ENCODE measurements around the gene MATN3. TPM values are rescaled to one million over a fixed set of nuclear protein-coding genes. Genes with fewer than 3 reads are reported as not detected.

MATN3 gene
- total RNA-seq, 1 donor from 2014 or later: 0.56 TPM

DNA sequence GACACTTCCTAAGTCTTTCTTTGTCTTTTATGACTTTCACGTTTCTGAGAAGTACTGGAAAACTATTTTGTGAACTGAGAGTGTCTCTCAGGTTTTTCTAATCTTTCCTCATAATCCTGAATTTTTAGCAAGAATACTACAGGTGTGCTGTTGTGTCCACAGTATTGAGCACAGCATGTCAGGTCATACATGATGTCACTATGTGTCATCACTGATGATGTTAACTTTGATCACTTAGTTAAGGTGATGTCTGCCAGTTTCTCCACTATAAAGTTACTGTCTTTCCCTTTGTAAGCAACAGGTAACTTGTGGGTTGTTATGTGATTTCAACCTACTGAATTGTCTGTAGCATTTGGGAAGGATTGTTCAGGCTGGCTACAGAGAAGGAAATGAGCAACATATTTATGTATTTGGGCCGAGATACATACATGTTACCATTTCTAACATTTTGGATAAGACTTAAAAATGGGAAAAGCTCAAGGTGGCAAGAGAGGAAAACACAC lies 11.1 kb downstream of the MATN3 start:
- ATAC-seq: no peak

DNA sequence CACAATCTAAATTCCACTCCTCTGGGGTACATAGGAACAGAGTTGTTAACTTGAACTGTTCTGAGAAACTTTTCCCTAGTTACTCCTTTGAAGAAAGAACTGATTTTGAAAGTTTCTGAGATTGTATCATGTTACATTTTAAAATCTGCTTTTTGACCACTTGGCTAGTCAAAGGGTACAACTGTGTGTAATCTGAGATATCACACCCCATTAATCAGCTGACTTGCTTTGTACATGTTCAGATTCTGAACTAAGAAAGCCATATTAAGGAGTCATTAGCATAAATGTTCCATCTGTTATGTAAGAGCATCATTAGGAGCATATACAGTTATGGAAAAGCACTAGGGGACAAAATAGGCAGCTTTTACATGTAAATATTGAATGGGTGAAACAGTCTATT lies 18.7 kb downstream of the MATN3 start:
- ATAC-seq: no peak

DNA sequence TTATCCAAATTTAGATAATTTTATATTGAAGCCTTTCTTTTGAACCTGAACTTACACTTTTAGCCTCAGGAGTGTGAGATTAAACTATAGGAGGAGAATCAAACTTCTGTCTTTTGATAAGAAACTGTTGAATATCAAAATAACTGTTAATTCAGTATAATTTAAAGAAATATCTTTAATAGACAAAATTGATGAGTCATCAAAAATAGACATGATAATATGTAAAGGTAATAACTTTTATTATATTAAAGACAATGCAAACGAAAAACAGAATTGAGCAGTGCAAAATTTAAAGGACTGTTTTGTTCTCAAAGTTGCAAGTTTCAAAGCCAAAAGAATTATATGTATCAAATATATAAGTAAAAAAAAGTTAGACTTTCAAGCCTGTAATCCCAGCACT lies 20.6 kb downstream of the MATN3 start:
- no peak for ATAC-seq

DNA sequence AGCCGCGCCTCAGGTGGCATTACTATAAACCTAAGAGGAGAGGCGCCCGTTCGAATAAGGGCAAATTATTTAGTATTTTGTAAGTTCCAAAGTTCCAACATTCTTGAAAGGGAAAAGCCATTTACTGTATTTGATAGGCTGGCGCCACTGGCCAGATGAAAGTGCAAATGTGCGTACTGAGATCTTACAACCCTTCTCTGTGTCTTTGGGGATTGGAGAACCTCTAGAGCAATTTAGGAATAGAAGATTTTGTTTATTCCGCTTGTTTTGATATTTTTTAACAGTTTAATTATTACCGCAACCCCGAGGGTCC lies 22.1 kb downstream of the MATN3 start:
- no peak for ATAC-seq

DNA sequence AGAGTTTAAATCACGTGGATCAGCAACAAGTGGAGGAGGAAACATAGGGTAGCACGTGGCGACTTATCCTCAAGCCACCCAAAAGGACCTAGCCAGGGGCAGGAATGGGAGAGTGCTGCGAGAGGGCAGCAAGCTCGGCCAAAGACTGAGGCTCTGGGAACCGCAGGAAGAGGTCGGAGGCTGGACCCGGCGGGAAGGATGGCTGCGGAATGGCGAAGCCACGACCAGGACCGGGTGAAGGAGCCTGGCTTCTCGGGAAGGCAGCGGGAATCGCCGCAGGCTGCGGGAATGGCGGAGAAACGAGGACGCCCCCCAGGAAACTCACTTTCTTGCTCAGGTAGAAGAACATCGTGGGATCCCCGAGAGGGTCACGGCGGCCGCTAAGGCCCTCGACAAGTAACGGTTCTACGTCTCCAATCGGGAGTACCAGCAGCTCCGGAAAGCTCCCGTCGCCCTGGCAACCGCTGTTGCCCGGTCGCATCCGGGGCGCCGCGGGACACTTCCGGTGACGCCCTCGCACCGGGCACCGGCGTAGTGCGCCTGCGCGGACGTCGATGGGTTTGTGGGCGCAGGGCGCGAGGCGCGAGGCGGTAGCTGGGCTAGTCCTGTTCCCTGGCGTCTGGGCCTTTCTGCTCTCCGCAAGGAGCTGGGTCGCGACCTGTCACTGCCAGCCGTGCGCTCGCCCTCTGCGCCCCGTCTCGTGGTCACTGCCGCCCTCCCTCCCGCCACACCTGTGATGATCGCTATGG lies 22.6 kb downstream of the MATN3 start, which contains the start of gene WDR35:
TSS of gene WDR35 (minus strand) at position 439 of the 749 bp plus-strand sequence. CDS start at position 349, 90 bp downstream.
- peak; percentile 98 for ATAC-seq

DNA sequence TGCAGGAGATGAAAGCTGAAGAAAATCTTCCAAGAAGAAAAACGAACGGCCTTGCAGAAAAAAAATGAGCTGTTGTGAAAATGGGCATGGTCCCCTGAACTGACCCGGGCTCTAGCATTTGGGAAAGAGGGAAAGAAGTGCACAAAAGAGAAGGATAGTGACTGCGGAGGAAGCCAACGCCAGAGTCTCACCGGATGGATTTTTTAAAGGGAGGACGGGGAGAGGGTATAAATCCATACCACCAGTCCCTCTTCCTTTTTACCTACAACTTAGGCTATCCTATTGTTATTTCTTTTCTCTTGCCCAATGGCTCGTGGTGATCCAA lies 23.2 kb downstream of the MATN3 start:
- no peak for ATAC-seq

DNA sequence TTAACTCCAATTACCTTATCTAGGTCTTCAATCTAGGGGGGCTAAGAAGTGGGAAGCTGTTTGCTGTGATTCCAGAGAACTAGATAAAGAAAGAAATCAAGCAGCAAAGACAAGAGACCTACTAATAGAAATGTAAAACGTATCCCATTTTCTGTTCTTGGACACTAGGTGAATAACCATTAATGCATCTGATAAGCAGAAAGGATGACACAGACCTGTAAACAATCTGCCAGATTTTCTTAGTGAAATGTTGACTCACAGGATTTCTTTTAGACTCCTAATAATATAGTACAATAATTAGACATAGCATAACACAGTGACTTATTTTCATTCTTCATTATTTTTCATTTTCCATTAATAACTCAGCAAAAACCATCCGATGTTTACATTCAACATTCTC lies 23.9 kb downstream of the MATN3 start:
- ATAC-seq: no peak

DNA sequence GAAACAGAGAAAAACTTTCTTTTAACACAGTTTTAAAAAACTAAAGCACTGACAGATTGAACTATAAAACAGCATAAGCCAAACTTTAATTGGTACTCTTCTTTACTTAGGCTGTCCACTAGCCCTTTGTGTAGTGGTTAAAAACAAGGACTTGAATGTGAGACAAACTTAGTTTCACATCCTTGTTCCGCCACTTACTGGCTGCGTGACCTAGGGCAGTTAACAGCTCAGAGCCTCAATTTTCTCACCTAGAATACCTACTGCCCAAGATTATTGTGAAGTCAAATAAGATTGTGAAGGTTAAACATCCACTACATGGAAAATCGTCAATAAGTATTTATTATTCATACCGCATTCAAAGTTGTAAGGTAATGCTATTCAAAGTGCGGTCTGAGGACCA lies 24.5 kb downstream of the MATN3 start:
- ATAC-seq: no peak

DNA sequence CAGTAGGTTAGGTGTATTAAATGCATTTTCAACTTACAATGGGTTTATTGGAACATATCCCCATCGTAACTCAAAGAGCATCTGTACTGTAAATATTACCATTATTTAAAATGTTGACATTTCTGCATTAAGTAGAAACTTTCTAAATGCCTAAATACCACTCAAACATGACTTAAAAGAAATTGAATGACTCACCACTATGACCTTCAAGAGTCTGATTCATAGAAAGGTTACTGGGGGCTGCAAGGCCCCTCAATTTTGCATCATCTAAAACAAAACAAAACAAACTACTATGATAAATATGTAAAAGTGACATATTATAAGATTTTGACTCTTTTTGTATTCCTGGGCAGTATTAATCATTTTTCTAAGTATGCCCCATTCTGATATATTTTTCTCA lies 30.2 kb downstream of the MATN3 start:
- ATAC-seq: no peak

DNA sequence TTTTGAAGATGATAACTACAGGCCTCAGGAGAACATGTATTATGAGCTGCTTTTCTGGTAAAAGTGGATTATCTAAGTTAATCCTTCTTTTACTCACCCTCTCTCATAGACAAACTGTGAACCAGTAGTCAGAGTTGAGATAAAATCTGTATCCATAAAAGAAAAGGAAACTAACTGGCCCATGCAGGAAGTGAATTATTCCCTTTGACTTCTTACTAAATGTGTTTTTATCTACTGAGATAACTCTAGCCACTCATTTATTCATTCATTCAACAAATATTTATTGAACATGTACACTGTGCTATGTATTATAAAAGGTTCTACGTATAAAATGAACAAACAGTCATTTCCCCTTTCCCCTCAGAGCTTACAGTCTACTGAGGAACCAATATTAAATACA lies 32.5 kb downstream of the MATN3 start:
- ATAC-seq: no peak

DNA sequence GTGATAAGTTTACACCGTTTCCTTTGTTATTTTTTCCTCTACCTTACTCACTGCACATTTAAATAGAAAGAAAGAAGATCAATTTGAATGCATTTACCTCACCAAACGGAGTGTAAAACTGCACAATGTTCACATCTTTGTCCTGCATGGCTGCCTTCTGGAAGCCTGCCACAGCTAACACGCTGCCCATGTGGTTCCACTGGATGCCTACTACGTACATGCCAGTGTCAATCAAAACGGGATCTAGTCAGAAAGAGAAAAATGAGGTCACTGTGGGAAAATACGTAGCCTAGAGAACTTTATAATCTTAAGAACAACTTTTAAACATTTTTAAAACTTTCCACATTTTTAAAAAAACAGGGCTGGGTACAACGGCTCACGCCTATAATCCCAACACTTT lies 39.0 kb downstream of the MATN3 start:
- ATAC-seq: no peak

DNA sequence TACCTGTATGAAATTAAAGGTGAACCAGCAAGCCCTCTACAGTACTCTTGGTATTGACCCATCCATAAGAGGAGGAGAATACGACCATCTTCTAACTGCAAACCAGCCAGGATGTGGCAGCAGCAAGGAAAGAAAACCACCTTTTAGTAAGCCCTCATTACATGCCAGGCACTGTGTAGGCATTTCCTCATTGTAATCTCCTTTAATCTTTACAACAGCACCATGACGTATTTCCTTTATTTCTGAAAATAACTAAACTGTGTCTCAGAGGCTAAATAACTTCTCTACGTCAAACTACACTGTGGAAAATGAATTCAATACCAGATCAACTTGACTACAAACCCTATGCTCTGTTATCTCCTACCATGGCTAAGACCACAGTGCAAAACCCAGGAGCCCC lies 40.8 kb downstream of the MATN3 start:
- ATAC-seq: peak; percentile 59

DNA sequence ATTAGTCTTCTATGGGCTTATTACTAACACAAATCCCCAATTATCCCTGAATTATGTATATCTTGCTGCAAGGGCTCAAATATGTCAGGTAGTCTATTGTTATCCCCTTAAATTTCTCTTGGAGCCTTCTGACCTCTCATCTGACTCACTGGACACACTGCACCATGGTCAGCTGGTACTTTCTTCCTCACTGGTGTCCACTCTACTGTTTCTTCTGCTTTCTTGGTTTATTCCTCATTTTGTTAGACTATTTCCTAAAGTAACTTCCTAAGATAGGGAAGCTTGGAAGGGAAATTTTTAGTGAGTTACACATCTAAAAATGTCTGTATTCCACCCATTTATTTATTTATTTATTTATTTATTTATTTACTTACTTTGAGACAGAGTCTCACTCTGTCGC lies 49.1 kb downstream of the MATN3 start:
- no peak for ATAC-seq

DNA sequence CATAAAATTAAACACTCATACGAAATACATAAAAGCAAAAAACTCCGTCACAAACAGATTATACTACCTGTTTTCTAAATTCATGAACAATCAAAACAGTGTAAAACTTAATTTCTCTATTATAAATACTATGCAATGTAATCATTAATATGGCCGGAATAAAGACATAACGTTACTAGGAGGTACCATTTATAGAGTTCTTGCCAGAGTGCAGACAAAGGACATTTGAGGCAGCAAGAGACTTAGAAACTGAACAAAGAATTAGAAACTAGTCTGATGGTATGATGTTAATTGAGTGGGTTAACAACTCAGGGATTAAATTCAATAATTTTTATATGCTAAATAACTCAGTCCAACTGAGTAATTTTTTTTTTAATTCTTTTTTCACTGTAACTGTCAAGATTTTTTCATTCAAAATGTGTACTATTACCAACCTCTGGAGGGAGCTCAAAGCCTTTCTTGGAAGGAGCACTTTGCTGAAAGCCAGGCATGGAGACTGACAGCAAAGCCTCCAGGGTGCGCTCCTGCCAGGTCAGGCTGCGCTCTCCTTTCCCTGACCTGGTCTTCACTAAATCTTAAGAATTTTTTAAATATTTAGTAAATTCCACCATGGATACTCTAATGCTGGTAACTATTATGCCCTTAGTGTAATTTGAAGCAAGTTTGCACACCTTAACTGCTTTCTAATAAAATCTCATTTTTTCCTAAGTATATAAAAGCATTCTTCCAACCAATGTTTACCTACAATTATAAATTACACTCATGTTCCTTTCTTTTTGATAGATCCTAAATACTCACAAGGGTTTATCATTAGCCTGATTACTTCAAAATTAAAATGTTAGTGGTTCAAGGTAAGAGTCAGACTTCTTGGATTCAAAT lies 56.7 kb downstream of the MATN3 start:
- peak; percentile 87 for ATAC-seq

DNA sequence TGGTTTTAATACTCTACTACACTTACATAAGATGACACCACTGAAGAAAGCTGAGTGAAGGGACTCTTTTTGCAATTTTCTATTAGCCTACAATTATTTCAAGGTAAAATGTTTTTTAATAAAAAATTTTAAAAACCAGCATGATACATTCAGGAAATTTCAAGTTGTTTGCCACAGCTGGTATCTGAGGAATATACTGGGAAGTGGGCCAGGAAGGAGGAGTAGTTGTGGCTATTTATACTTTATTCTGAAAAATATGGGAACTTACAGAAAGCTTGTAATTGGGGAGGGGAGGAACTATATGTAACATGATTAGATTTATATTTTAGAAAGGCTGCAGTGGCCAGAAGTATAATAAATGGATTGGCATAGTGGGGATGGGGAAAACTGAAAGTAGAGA lies 63.4 kb downstream of the MATN3 start:
- no peak for ATAC-seq

DNA sequence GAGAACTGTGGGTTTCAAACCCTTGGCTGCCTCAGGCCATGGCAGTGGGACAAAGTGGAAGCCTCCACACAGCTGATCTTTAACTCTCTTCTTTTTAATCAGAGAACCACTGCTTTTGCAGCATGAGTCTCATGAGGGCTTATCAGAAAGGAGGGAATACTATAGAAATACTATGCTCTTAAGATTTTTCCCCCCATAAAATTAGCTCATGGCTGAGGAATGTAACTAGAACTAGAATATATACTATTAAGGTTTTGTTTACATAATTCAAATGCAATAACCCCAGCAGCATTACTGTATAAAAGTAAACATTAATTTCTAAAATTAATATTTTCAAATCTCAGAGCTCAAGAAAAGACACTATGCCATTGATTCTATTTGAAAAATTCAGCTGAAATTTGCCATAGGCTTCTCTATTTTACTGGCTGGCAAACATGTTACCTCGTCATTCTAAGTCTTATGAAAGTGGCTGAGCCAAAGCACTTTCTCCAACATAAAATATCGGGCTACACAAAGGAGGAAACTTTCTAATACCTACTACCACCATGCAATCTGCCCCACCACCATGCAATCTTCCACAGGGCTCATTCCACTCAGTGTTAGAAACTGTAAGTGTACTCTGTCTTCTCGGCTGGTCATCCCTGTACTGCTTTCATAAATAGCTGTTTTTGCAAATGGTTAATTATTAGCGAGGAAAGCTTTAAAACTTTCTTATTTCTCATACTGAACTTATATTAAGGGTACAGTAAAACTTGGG lies 65.1 kb downstream of the MATN3 start:
- ATAC-seq: no peak

DNA sequence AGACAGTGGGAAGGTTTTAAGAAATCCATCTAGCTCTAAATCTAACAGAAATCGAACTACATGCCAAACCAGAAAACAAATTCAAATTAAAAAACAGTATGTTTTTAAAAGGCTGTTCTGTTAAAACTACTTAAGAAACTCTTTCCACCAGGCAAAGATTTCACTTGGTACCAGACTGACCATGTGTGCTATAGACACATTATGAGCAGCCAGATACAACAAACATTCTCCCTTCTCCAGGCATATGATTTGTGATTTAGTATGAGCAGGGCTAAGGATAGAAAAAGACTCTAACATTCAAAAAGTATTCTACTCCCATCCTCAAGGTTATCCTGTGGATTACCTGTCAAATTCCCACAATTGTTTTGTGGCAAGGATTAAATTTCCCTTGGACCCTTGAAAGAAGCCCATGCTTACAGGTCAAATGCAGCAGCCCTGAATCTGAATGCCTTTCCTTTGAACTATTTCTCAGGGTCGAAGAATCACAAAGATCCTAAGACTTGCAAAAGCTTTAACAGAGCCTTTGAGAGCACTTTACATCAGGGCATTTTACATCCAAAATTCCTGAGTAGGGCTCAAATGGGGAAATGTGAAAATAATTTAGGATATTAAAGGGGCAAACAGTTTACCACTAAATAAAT lies 68.1 kb downstream of the MATN3 start:
- ATAC-seq: no peak

DNA sequence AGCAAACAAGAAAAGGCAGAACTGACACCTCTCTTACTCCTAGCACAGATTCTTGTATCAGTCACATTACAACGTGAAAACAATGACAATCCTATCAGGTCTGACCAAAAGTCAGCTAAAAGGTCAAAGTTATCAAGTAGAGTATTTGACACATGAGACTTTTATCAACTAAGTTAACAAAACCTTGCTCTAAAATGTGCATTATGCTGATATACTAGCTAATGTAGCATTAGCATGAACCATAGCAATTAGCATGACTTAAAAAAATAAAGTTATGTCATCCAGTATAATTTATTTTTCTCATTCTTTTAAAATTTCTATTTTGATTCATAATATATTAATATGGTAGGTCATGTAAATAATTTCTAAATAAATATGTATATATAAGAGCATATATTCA lies 69.3 kb downstream of the MATN3 start:
- no peak for ATAC-seq

DNA sequence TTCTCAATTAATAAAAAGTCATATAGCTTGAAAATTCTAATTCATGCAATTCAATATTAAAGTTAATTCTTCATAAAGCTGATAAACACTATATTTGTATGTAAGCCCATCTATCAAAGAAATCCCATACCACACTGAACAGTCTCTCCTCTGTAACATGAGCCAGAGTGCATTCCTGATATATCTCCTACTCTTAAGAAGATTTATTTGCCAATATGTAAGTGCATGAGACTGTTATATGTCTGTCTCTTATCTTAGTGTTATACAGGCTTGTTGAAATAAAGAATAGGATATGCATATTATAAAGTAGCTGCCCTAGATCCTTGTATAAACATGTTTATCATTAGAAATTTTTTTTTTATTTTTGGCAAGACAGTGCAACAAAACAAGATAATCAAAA lies 70.3 kb downstream of the MATN3 start:
- ATAC-seq: no peak
